Fibroblast of skin of abdomen (primary cell): ENCODE measurements around the gene CDPF1.
"Not testable (repeated sequence)": the region's sequence is repeated elsewhere in the genome, so short reads cannot be mapped to it uniquely, and the experiment has no call there.

ENCODE experiments used
- DNase-seq: peaks from one replicate; pipeline ENCODE4 v3.0.0-alpha.2; 2013

Gene CDPF1

DNA sequence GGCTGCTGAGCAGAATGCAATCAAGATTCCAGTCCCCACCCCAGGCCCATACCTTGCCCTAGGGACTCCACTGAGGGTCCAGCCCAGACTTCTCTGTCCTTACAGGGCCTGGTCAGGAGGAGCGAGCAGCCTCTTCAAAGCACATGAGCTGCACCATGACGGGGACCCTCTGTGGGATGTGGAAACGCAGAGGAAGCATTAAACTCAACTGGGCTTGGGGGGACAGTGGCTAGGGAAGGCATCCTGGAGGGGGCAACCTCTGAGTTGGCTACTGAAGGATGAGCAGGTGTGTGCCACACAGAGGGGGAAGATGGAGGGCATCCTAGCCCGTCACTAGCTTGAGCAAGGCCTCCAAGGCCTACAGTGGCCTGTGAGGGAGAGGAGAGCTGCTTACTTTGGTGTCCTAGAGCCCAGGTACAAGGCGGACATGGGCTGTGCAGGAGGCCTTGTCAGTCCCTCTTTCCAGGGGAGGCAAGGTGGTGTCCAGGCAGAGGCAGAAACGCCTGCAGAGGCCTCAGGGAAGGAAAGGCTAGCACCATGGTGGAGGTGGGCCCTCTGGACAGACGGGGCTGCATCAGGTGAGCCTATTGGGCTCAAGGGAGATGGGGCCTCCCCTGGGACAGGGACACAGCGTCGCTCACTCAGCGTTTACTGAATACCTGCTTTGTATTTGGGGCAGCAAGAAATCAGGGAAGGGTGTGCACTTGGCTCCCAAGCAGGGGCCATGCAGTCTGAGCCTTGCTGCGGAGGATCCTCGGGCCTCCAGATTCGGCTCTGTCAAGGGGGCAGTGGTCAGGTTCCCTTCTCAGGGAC is 32.0 kb upstream of the CDPF1 start:
- no peak for DNase-seq

- DNase-seq = no peak
Measured at GRCh38 chr22:46280999-46281623, 31.0 kb upstream of the CDPF1 start.

DNA sequence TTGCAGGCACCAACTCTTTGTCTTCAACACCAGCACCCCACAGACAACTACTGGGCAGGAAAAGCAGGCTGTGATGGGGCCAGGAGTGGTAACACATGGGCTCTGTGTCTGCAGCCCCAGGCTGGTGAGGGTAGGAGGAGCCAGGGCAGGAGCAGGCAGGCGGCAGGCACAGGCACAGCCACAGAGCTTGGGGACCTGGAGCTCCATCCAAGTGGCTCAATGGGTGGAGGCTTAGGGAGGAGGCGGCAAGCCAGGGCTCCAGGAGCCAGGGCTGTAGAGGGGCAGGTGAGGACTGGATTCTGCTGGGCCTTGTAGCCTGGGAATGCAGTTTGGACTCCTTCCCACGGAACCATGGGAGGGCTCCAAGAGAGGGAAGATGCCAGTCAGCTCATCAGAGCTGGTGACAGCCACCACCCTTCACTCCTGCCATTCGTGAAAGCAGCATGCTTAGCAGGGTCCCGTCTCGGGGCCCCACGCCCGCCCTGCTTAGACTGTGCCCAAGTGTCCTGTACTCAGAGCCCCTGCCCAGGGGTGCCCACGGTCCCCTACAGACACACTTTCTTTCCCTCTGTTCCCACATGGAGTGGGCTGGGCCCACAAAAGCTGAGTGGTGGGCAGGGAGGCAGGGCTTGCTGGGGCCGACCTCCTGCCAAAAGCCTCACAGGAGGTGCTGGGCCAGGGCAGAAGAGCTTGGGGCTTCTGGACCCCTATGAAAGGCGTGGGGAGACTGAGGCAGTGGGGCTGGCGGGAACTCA is 30.1 kb upstream of the CDPF1 start:
- DNase-seq = no peak

GRCh38 chr22:46278656-46279645 is 28.9 kb upstream of the CDPF1 start:
- DNase-seq = no peak

DNA sequence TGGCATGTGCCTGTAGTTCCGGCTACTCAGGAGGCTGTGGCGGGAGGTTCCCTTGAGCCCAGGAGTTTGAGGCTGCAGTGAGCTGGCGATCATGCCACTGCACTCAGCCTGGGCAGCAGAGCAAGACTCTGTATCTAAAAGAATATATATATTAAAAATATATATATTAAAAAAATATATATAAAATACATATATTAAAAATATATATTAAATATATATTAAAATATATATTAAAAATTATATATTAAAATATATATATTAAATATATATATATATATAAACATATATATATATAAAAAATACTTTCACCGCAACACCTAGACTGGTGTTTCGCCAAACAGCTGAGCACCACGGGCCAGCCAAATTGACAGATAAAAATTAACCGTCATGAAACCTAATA is 26.5 kb upstream of the CDPF1 start:
- DNase-seq = no peak

DNA sequence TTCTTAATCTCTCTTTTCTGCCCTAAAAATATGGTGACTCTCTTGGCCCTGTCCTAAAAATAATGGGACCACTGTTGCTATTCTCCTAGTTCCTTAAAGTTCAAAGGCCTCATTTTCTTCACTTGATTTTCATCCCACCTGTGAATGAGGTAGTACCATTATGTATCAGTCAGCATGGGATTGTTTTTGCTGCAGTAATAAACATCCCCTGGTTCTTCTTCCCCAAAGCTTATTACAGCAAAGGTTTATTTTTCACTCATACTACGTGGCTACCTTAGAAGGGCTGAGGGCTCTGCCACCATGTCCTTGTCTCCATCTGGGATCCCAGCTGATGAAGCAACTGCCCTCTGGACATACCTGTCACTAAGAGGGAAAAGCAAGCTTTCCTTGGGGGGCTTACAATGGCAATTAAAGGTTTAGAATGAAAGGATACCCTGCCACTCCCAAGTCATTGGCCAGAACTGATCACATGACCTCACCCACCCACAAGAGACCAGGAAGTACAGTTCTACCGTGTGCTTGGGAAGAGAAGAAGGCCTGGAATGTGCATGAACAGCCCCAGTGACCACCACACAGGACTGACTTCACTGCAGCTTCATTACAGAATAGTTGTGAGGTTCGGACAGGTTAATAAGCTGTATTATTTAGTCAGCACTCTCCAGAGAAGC is 25.5 kb upstream of the CDPF1 start:
- no peak for DNase-seq

- no peak for DNase-seq
Measured at GRCh38 chr22:46274381-46274780, 24.3 kb upstream of the CDPF1 start.

- DNase-seq = no peak
Measured at GRCh38 chr22:46273432-46274148, 23.5 kb upstream of the CDPF1 start.

DNA sequence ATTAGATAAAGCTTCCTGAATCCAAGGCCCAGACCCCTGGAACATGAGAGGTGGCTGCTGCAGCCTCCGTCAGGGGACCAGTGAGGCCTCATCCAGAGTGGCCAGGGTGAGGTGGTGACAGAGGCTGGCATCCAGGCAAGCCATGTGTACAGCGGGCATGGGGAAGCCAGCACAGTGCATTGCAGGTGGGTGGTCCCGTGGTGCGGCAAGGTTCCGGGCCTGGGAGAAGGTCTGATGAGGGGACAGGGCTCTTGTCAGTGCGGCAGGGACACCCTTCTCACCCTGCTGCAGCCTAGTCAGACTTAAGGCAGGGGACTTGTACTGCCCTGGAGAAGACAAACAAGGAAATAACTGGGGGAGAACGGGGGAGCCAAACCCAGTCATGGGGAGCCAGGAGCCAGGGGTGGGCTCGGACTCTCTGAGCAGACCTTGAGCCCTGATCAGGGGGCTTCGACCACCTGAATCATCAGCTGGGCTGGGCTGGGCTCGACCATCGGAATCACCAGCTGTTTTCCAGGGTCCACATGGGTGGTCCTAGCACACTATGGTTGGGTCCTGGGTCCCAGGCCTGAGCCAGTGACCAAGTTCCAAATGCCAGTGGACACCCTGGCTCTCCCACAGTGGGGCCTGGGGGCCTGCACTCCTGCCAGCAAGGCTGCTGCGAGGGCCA is 22.8 kb upstream of the CDPF1 start:
- no peak for DNase-seq

- DNase-seq = no peak
Measured at GRCh38 chr22:46272196-46272595, 22.1 kb upstream of the CDPF1 start.

DNA sequence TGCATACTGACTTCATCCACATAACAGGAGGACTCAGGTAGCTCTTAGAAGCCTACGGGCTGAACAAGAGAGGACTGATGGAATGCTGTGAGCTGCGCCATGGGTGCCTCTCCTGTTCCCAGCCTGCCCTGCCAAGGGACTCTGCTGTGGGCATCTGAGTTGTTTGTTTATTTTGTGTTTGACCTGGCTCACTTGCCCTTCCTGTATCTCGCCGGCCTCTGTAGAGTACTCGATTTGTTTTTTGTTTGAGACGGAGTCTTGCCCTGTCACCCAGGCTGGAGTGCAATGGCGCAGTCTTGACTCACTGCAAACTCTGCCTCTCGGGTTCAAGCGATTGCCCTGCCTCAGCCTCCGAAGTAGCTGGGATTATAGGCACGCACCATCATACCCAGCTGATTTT is 19.5 kb upstream of the CDPF1 start:
- no peak for DNase-seq

GRCh38 chr22:46267431-46268279 is 17.6 kb upstream of the CDPF1 start, which contains the start of gene TTC38:
Gene TTC38 (plus strand): TSS chr22:46268008. CDS start chr22:46268040, 32 bp downstream.
- peak; percentile 77 for DNase-seq

DNA sequence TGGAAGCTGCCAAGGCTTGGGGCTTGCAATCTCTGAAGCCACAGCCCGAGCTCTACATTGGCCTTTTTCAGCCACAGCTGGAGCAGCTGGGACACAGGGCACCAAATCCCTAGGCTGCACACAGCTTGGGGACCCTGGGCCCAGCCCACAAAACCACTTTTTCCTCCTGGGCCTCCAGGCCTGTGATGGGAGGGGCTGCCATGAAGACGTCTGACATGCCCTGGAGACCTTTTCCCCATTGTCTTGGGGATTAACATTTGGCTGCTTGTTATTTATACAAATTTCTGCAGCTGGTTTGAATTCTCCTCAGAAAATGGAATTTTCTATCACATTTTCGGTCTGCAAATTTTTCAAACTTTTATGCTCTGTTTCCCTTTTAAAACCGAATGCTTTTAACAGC is 15.5 kb upstream of the CDPF1 start:
- DNase-seq = not testable (repeated sequence)

- not testable (repeated sequence) for DNase-seq
Measured at GRCh38 chr22:46264520-46264919, 14.4 kb upstream of the CDPF1 start.

DNA sequence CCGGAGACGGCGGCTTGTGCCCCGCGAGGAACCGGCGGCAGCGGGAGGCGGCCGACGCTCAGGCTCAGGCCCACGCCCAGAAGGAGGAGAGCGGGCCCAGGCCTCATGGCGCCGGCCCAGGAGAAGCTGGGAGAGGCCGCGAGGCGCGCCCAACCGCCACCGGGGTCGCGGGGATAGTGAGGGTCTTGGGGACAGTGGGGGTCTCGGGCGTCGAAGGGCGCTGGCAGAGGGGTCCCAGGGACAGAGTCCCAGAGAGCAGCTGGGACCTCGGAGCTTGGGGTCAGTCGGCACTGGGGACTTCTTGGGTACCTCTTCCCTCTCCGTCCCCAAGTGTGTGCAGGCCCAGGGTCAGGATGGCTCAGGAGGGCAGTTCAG is 13.1 kb upstream of the CDPF1 start, which contains the start of gene PKDREJ:
PKDREJ (minus strand) TSS at position 128 of the 375 bp plus-strand sequence; CDS start at position 107, 21 bp downstream.
- no peak for DNase-seq

GRCh38 chr22:46262449-46263215 is 12.5 kb upstream of the CDPF1 start:
- peak; percentile 28 for DNase-seq

GRCh38 chr22:46260038-46260437 is 9.9 kb upstream of the CDPF1 start:
- DNase-seq = no peak

GRCh38 chr22:46259374-46259773 is 9.3 kb upstream of the CDPF1 start:
- DNase-seq = no peak
